Umbilical cord (tissue), 2 donors: ENCODE results near the gene CASP2. TPM values are rescaled to one million over a fixed set of nuclear protein-coding genes. Genes with fewer than 3 reads are reported as not detected.
A peak's percentile ranks its signal among the peaks of the same experiment; 100 is the strongest.

Experiments
- DNase-seq: peaks from one replicate; pipeline ENCODE4 v3.0.0-alpha.2; 2015; ENCODE audit warnings: low spot score
- total RNA-seq: library from RNA; depleted of rRNA; stranded (reverse); fragments of >200 nt; gene quantifications from one replicate; pipeline ENCODE4 v1.2.3, GENCODE V29; 2014; ENCODE audit warnings: low replicate concordance; ENCODE audit not compliant: insufficient read depth

The CASP2 gene
- total RNA-seq, 1 donor from 2014 or later = 9.1 TPM

DNA sequence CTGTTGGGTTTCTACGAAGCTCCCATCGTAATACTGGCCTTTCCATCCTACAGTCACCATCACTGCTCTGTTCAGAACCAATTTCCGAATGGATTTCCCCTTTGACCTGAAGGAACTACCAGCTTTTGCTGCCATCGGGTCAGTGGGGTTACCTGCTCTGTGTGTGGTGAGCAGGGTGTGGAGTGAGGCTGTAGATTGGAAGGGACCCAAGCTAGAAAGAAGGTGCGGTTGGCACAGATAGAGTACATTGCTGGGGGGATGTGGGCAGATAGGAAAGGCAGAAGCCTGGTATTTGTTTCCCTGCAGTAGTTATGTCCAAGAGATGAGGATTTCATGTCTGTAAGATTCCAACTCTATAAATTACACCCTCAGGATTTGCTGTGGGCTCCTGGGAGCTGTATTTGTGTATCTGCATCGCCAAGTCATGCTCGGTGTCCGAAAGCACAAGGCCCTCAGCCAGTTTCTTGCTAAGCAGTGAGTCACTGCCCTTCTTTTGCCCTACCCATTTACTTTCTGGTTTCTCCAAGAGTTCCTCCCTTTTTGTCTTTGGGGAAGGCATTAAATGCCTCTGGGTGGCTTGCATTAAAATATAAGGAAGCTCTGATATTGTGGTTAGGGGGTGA is 43.1 kb downstream of the CASP2 start:
- peak; percentile 93 for DNase-seq

DNA sequence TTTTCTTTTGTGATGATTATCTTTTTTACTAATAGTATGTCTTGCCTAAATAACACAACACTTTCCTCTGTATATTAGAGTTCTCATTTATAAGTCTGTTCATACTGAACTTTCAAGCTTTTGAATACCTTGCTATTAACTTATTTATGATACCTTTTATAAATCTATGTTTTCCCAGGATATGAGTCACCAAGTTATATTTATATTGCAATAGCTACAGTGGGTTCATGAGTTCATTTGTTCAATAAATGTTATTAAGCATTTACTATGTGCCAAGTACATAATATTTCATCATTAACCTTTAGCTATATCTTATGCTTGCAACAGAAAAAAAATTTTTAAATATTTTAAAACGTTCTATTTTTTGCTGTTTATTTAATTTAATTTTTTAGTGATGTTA is 46.1 kb downstream of the CASP2 start:
- no peak for DNase-seq

DNA sequence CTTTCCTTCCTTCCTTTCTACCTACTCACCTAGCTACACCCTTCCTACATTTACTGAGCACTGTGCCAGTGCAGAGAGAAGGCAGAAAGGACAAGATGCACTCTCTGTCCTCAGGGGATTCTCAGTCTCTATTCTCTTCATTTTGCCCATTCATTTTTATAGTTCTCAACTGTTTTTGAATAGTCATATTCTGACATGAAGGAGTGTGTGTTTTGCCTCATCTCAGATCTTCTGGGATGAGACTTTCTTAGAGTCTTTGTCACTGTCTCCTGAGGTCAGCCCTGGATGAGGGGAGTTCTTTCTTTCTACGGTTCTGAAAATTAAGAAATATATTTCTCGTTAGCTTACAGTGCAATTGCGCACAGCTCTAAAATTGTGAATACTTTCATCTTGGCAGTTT is 49.1 kb downstream of the CASP2 start:
- DNase-seq = no peak

DNA sequence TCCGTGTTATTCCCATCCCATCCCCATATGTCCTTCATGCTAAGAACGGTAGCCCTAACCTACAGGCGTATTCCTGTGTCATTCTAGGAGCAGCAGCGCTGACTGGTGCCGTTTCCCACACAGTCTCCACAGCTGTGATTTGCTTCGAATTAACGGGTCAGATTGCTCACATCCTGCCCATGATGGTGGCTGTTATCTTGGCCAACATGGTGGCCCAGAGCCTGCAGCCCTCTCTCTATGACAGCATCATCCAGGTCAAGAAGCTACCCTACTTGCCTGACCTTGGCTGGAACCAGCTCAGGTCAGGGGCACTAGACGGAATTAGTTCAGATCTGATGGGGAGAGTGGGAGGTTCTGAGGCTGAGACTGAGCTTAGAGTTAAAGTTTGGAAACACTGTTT is 53.7 kb downstream of the CASP2 start:
- DNase-seq = no peak

DNA sequence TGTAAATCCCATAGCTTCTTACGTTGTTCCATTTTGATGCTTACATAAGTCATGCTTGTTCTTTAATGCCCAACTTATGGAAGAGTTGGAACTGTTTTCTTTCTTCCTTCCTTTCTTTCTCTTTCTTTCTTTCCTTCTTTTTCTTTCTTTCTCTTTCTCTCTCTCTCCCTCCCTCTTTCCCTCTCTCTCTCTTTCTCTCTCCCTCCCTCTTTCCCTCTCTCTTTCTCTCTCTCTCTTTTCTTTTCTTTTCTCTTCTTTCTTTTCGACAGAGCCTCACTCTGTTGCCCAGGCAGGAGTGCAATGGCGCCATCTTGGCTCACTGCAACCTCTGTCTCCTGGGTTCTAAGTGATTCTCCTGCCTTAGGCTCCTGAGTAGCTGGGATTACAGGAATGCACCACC is 55.4 kb downstream of the CASP2 start:
- DNase-seq = no peak

DNA sequence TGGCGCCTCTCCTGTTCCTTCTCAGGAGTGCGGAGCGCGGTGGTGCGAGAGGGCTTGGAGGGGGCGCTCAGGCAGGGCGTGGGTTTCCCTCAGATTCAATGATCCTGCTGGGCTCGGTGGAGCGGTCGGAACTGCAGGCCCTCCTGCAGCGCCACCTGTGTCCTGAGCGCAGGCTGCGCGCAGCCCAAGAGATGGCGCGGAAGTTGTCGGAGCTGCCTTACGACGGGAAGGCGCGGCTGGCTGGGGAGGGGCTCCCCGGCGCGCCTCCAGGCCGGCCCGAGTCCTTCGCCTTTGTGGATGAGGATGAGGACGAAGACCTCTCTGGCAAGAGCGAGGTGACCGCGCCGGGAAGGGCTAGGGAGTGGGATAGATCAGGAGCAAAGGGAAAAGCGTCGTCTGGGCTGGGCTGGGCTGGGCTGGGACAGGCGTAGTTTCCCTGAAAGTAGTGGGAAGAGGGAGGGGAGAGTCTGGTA is 57.3 kb downstream of the CASP2 start:
- DNase-seq = peak; percentile 30

DNA sequence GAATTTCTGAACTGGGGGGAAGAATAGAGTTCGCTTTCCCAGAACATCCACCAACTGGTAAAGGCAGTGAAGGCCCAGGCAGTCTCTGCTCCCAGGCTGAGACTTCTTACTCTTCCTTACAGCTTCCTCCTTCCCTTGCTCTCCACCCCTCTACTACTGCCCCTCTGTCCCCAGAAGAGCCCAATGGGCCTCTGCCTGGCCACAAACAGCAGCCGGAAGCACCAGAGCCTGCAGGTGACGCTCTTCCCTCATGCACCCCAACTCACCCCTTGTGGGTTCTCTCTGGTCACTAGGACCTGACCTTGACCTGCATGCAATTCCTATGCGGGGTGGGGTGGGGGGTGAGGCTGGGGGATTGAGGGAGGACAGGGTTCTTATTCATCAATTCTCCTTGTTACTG is 57.9 kb downstream of the CASP2 start:
- DNase-seq = no peak

DNA sequence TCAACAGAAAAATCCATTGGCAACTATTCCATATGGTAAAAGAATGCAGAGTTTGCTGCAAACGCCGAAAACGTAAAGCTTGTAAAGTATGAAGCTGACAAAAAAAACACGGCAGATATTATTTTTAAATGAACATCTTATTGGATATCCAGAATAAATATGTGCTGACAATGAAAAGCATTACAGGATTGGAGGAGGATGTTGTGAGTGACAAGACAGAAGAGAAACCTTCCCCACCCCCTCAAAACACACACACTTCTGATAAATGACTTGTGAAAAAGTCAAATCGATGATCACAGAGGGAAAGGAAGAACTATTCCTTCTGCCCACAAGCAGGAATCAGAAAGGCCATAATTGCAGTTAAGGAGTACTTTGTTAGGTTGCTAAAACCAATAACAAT is 59.8 kb downstream of the CASP2 start:
- DNase-seq = no peak

DNA sequence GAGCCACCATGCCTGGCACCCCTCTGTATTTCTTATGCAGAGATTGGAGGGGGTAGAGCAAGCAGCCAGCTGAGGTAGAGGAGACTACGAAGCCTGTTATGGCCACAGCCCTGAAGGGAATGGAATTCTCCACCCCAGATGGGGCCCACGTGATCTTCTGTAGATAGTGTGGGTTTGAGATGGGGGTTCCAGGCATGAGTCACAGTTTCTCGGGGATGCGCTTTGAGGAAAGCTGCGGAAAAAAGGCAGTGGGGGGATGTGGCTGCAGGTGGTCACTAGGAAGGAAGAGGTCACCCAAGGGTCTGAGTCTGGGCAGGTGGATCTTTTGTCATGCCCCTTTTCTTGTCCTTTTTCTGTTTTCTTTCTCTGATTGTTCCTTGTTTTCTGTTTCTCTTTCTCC is 62.9 kb downstream of the CASP2 start:
- no peak for DNase-seq

DNA sequence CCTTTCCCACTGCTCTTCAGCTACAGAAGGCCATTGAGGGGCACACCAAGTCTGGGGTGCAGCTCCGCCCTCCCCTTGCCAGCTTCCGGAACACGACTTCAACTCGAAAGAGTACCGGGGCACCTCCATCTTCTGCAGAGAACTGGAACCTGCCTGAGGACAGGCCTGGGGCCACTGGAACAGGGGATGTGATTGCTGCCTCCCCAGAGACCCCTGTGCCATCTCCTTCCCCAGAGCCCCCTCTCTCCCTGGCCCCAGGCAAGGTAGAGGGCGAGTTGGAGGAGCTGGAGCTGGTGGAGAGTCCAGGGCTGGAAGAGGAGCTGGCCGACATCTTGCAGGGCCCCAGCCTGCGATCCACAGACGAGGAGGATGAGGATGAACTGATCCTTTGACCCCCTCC is 63.4 kb downstream of the CASP2 start:
- no peak for DNase-seq

DNA sequence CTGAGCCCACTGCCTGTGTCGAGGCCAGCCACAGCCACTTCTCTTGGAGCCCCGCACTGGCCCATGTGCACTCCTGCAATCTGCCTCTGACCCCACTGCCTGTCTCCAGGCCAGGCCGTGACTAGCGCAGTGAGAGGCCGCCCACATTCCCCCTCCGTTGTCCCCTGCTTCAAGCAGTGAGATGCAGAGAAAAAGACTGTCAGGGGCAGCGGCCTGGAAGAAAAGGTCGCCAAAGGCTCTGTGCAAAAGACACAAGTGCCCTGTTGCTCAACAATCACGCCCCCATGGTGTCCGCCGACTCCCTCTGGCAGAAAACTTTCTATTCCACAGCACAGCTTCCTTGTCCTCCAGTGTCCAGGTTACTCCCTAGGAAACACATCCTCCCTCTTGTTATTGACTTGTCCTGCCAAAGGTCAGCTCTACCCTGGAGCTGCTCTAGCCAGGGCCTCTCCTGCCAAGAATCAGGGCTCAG is 64.4 kb downstream of the CASP2 start:
- no peak for DNase-seq

DNA sequence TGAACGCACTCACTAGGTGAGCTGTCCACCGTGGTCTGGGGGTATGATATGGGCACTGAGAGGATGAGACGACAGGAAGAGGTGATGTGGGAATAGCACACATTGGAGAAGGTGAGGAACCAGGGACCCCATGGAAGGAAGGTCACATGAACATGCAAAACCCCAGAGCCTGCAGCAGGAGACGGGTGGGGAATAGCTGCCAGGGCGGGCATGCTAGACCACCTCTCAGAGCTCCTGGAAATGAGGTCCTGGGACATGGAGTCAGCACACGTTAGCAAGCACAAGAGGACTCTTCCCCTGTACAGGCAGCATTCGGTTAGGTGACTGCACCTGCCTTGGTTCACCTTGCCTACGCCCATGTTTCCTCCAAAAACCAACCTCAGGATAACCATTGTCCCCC is 66.2 kb downstream of the CASP2 start:
- no peak for DNase-seq

DNA sequence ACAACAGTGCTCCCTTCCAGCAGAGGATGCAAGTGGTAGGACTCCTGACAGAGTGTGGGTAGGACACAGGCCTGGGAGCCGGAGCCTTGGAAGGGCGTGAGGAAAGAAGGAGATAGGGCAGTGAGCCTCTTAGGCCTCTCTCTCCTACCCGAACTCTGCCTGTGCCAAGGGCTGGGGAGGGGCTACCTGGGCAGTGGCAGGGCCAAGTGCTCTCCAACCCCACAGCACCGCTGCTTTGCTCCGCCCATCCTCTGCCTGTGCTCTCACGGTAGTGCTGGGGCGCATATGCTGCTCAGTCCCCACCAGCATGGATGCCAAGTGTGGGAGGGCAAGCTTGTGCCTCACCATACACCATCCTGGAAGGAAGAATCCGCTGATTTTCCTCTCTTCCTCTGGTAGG is 66.8 kb downstream of the CASP2 start:
- DNase-seq = no peak

DNA sequence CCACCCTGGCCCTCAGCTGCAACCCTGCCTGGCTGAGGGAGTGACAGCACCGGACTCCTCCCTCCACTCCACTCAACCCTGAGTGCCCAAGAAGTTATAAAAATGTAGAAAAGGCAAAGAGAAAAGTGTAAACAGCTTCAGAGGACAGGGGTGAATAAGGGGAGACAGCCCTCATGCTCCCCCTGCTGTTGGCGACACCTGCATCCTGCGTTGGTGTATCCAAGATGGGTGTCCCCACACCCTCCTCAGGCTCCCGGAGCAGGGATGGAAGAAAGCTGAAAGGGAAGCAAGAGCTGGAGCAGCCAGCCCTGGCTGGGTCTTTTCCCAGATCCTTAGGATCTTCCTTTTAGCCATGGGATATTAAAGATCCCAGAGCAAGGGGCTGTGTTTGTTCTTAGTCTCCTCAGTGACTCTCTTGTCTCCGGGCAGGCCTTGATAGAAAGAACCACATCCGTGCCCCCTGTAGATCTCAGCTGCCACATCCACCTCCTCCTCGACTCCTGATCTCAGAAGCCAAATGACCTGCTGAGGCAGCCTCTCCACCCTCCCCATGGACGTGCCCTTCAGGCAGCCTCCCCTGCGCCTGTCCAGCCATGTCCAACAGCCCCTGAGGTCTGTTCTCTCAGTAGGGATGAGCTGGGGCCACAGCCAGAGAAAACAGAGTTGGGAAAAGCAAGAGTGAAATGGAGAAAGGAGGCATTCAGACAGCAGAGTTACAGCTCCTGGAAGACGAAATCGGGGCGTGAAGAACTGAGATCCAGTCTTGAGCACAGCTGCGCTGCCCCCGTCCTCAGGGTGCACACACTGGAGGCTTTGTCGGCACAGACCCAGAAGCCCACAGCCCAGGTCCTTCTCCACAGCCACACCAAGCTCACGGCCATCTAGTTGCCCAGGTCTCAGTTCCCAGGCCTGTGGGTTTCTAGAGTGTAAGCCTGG is 67.6 kb downstream of the CASP2 start:
- DNase-seq = no peak

DNA sequence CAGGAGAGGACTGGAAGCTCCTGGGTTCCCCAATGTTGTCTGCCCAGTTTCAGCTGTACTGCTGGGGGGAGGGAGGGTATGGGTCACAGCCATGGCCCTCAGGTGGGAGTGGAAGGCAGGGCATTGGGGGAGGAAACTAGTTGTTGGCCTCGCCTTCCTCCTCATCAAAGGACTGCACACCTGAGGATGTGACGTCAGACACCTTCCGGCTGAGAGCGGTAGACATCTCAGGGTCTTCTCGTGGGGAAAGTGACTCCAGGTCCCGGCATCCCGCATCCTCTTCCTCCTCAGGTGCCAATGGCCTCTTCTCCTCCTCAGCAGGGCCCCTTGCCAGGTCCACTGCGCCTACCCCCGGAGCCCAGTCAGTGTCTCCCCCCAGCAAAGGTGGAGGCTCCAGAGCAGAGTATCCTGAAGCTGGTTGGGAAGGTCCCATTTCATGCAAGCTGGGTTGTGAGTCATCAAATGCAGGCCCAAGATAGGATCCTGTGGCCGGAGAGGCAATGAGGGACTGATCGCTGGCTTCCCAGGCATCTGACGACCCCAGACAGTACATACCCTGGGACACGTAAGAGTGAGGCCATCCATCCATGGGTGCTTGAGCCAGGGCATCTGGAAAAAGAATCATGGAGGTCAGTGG is 68.4 kb downstream of the CASP2 start:
- DNase-seq = no peak

Other genes starting within 250 kb of the CASP2 start
- 1.7 TPM for gene OR6V1, start 236.0 kb upstream of the CASP2 start, total RNA-seq
- not detected for gene PIP, start 156.3 kb upstream of the CASP2 start, total RNA-seq
- gene TAS2R39, start 104.9 kb upstream of the CASP2 start, total RNA-seq = 8.2 TPM
- 0.72 TPM for gene TAS2R40, start 66.3 kb upstream of the CASP2 start, total RNA-seq
- gene GSTK1, start 24.9 kb upstream of the CASP2 start, total RNA-seq = 29.9 TPM
- 0.72 TPM for gene TMEM139, start 3.4 kb upstream of the CASP2 start, total RNA-seq
- not detected for gene CLCN1, start 27.8 kb downstream of the CASP2 start, total RNA-seq
- gene FAM131B, start 74.4 kb downstream of the CASP2 start, total RNA-seq = 7.2 TPM
- gene ZYX, start 93.0 kb downstream of the CASP2 start, total RNA-seq = 42.1 TPM
- gene EPHA1, start 120.5 kb downstream of the CASP2 start, total RNA-seq = 0.48 TPM
- not detected for gene TAS2R60, start 155.1 kb downstream of the CASP2 start, total RNA-seq
- 2.6 TPM for gene TAS2R41, start 189.5 kb downstream of the CASP2 start, total RNA-seq